NK-92 (cell line): ENCODE measurements around the gene ZNF783.
"Not testable (repeated sequence)": the region's sequence is repeated elsewhere in the genome, so short reads cannot be mapped to it uniquely, and the experiment has no call there.

ENCODE experiments used
- DNase-seq: peaks from one replicate; lab custom pipeline; 2025; ENCODE audit not compliant: unreplicated experiment; lab: John Stamatoyannopoulos, UW

ZNF783 gene

GRCh38 chr7:149329265-149329664, 67.3 kb downstream of the ZNF783 start:
- no peak for DNase-seq

GRCh38 chr7:149329766-149330334, 67.9 kb downstream of the ZNF783 start:
- no peak for DNase-seq

- DNase-seq: no peak
Measured at GRCh38 chr7:149330914-149331567, 69.0 kb downstream of the ZNF783 start.

- not testable (repeated sequence) for DNase-seq
Measured at GRCh38 chr7:149332602-149333320, 70.8 kb downstream of the ZNF783 start.

- DNase-seq: no peak
Measured at GRCh38 chr7:149333321-149333717, 71.3 kb downstream of the ZNF783 start.

- no peak for DNase-seq
Measured at GRCh38 chr7:149334219-149334618, 72.2 kb downstream of the ZNF783 start.
